Measurements from ENCODE around the gene TMEM53. TPM values are rescaled to one million over a fixed set of nuclear protein-coding genes. Genes with fewer than 3 reads are reported as not detected.

The TMEM53 gene
- total and polyA plus RNA-seq, 2 donors (not counting 3 experiments of a cell fraction or from before 2014, with no cell fraction given) = 5.3 to 16.5 TPM

DNA sequence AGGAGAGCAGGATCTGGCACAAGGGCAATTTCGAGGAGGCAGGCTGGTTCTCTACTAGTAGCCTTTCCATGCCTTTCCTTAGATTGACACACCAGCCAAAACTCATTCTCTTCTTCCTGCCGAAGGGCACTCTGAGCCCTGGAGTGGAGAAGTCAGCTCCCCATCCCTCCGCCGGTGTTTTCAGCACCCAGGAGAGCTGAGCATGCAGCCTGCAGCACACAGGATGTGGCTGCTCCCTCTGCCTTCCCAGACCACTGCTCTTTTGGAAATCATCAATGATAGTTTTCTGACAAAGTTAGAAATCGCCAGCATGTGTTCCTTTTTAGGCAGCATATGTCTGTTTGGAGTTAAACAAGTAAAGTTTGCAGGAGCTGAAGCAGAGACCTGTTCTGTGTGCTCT lies 45.0 kb upstream of the TMEM53 start:
- dilution Hi-C loops (cut with MboI; ENCODE audit: extremely low pct_ligation_motif_present, low sequenced_read_pairs) = no loop called here
- H4K20me1 ChIP-seq (replicated peaks; ENCODE audit: control insufficient read depth, extremely low read depth, insufficient read depth, low read length) = no peaks in the 10 kb centered on the region
- H3K4me3 ChIP-seq (replicated peaks in 1 of 3; ENCODE audit: insufficient read depth in 1 of 3, low read depth in 1 of 3, low read length in 3 of 3) = no peak overlapping the region
- ChIA-PET CTCF (interaction anchor here (0.7 kb wide), 1 partner anchor 360 kb away, joined by 3 read pairs; no protein-coding TSS in a partner anchor), POLR2A (no interaction called here)
- H3K9me1 ChIP-seq (replicated peaks; ENCODE audit: control insufficient read depth, extremely low read depth, insufficient read depth, low read length) = no peaks in the 10 kb centered on the region
- H3K9ac ChIP-seq (replicated peaks; ENCODE audit: extremely low read depth, insufficient read depth, low read length) = no peak overlapping the region
- no peaks in the 10 kb centered on the region for H3K79me2 ChIP-seq (ENCODE audit: control insufficient read depth, insufficient read depth, low read length)
- H3K27ac ChIP-seq (ENCODE audit: insufficient read depth, low read depth, low read length) = no peak overlapping the region
- no TSS peak for BruUV-seq (replicated peaks)
- no peaks in the 10 kb centered on the region for H3K9me3 ChIP-seq (replicated peaks; ENCODE audit: control insufficient read depth, insufficient read depth, low read length)
- no peak for FAIRE-seq
- H3K27me3 ChIP-seq (ENCODE audit: control insufficient read depth in 2 of 2, insufficient read depth in 2 of 2, low read length in 2 of 2) = peaks cover 3 to 4% of the 10 kb centered on the region in 2 experiments
- H3K4me1 ChIP-seq (ENCODE audit: control insufficient read depth, extremely low read depth, insufficient read depth, low read length) = no peaks in the 10 kb centered on the region
- no peak overlapping the region for H3K4me2 ChIP-seq (ENCODE audit: insufficient read depth, low read length)
- H3K36me3 ChIP-seq (ENCODE audit: control insufficient read depth in 2 of 2, extremely low read depth in 1 of 2, insufficient read depth in 2 of 2, low read length in 2 of 2) = no peaks in the 10 kb centered on the region
- no peak for TF ChIP-seq FOS (IDR thresholded peaks at IDR 0.05; ENCODE audit: borderline replicate concordance, insufficient read depth, low read length)
- TF ChIP-seq JUN (IDR thresholded peaks at IDR 0.05; ENCODE audit: borderline replicate concordance, insufficient read depth, insufficient read length, low read depth) = no peak
- TF ChIP-seq, protein P1, sequence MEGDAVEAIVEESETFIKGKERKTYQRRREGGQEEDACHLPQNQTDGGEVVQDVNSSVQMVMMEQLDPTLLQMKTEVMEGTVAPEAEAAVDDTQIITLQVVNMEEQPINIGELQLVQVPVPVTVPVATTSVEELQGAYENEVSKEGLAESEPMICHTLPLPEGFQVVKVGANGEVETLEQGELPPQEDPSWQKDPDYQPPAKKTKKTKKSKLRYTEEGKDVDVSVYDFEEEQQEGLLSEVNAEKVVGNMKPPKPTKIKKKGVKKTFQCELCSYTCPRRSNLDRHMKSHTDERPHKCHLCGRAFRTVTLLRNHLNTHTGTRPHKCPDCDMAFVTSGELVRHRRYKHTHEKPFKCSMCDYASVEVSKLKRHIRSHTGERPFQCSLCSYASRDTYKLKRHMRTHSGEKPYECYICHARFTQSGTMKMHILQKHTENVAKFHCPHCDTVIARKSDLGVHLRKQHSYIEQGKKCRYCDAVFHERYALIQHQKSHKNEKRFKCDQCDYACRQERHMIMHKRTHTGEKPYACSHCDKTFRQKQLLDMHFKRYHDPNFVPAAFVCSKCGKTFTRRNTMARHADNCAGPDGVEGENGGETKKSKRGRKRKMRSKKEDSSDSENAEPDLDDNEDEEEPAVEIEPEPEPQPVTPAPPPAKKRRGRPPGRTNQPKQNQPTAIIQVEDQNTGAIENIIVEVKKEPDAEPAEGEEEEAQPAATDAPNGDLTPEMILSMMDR (IDR thresholded peaks at IDR 0.05; ENCODE audit: extremely low read depth in 1 of 2, insufficient read depth in 1 of 2, low read depth in 1 of 2, low read length in 2 of 2) = no peak
- no peak for TF ChIP-seq GATA2 (IDR thresholded peaks at IDR 0.05; ENCODE audit: insufficient read depth, insufficient read length, low read depth, low read length)
- TF ChIP-seq MYC (IDR thresholded peaks at IDR 0.05; ENCODE audit: low read depth, low read length) = no peak
- TF ChIP-seq POLR2A (IDR thresholded peaks at IDR 0.05; ENCODE audit: low read depth, low read length) = no peak
- TF ChIP-seq EZH2 (IDR thresholded peaks at IDR 0.05; ENCODE audit: borderline replicate concordance, low read depth, low read length, severe bottlenecking) = no peak
- TF ChIP-seq POLR2AphosphoS5 (IDR thresholded peaks at IDR 0.05; ENCODE audit: insufficient read depth, low read depth, low read length) = no peak
- TF ChIP-seq, protein P2, sequence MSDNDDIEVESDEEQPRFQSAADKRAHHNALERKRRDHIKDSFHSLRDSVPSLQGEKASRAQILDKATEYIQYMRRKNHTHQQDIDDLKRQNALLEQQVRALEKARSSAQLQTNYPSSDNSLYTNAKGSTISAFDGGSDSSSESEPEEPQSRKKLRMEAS (IDR thresholded peaks at IDR 0.05; ENCODE audit: insufficient read depth, insufficient read length) = no peak
- no peak overlapping the region for H2AFZ ChIP-seq (ENCODE audit: low read depth, low read length)
- intact Hi-C loops (cut with micrococcal nuclease) = no loop called here
- no peak for DNase-seq (ENCODE audit: low read depth, low spot score)

Measured in endothelial cell of umbilical vein (primary cell).